Neural cell (in vitro differentiated cells): ENCODE results near the gene AGXT2. TPM values are rescaled to one million over a fixed set of nuclear protein-coding genes. Genes with fewer than 3 reads are reported as not detected.

Experiments
- H2AFZ ChIP-seq: fragments of 200-600, 300-800 bp; sonication (generic), shearing (Covaris generic); 2 replicates; pipeline ENCODE4 v1.6.0; 2014; ENCODE audit warnings: low read depth, mild to moderate bottlenecking, antibody characterized with exemption, low read length, moderate library complexity
- H3F3A ChIP-seq: fragments of 200-600 bp; shearing (Covaris generic); 2 replicates; pipeline ENCODE4 v1.6.1; 2016; ENCODE audit warnings: mild to moderate bottlenecking, moderate library complexity, mixed read lengths, antibody characterized with exemption, low read length; ENCODE audit not compliant: insufficient read depth, poor library complexity, severe bottlenecking
- H3K27ac ChIP-seq: fragments of 200-600, 300-800 bp; sonication (generic), shearing (Covaris generic); 2 replicates; pipeline ENCODE4 v1.5.1; 2014; ENCODE audit warnings: mild to moderate bottlenecking, low read length, moderate library complexity
- H3K27me3 ChIP-seq: fragments of 300-800, 200-600 bp; sonication (generic), shearing (Covaris generic); 2 replicates; pipeline ENCODE4 v1.6.0; 2014; ENCODE audit warnings: mild to moderate bottlenecking, low read depth, low read length, moderate library complexity; ENCODE audit not compliant: insufficient read depth
- H3K36me3 ChIP-seq: fragments of 300-800, 200-600 bp; sonication (generic), shearing (Covaris generic); 2 replicates; pipeline ENCODE4 v1.5.1; 2014; ENCODE audit warnings: mild to moderate bottlenecking, antibody characterized with exemption, low read length, moderate library complexity; ENCODE audit not compliant: insufficient read depth
- H3K4me2 ChIP-seq: fragments of 300-800, 200-600 bp; sonication (generic), shearing (Covaris generic); 2 replicates; pipeline ENCODE4 v1.6.0; 2014; ENCODE audit warnings: mild to moderate bottlenecking, low read length
- H3K4me3 ChIP-seq: fragments of 300-800, 200-600 bp; sonication (generic), shearing (Covaris generic); 2 replicates; pipeline ENCODE4 v1.5.1; 2014; ENCODE audit warnings: mild to moderate bottlenecking, low read length, moderate library complexity
- H3K79me2 ChIP-seq: fragments of 200-600 bp; shearing (Covaris generic); replicated peaks from 2 replicates; pipeline ENCODE4 v1.6.0; 2014; ENCODE audit warnings: mild to moderate bottlenecking, low read length, moderate library complexity; ENCODE audit not compliant: insufficient read depth
- H3K9ac ChIP-seq: fragments of 300-800, 200-600 bp; sonication (generic), shearing (Covaris generic); 2 replicates; pipeline ENCODE4 v1.6.1; 2016; ENCODE audit warnings: mild to moderate bottlenecking, low read length, mixed read lengths
- H3K9me2 ChIP-seq: fragments of 200-600 bp; shearing (Covaris generic); 2 replicates; pipeline ENCODE4 v1.6.1; 2016; ENCODE audit warnings: mild to moderate bottlenecking, low read length, mixed read lengths; ENCODE audit not compliant: insufficient read depth
- H3K9me3 ChIP-seq: fragments of 200-600, 300-800 bp; sonication (generic), shearing (Covaris generic); 2 replicates; pipeline ENCODE4 v1.6.1; 2016; ENCODE audit warnings: mild to moderate bottlenecking, mixed run types, low read length, moderate library complexity, mixed read lengths
- H4K20me1 ChIP-seq: fragments of 200-600 bp; shearing (Covaris generic); 2 replicates; pipeline ENCODE4 v1.6.1; 2016; ENCODE audit warnings: mild to moderate bottlenecking, mixed run types; ENCODE audit not compliant: insufficient read depth
- CTCF ChIP-seq: fragments of 450-650 bp; IDR thresholded peaks from 2 replicates; pipeline ENCODE4 v1.5.1; 2014; ENCODE audit warnings: antibody characterized with exemption, mild to moderate bottlenecking, moderate library complexity; ENCODE audit not compliant: poor library complexity, severe bottlenecking
- EP300 ChIP-seq: fragments of 450-650 bp; conservative IDR thresholded peaks from 2 replicates; pipeline ENCODE4 v1.6.1; 2014; ENCODE audit warnings: antibody characterized with exemption, mild to moderate bottlenecking, moderate library complexity; ENCODE audit not compliant: poor library complexity, severe bottlenecking
- EZH2 ChIP-seq: fragments of 200-600, 300-800 bp; shearing (Covaris generic), sonication (generic); IDR thresholded peaks from 2 replicates; pipeline ENCODE4 v1.6.1; 2014; ENCODE audit warnings: antibody characterized with exemption, low read length, borderline replicate concordance, mild to moderate bottlenecking; ENCODE audit not compliant: insufficient read depth, poor library complexity, severe bottlenecking
- MXI1 ChIP-seq: fragments of 450-650 bp; conservative IDR thresholded peaks from 2 replicates; pipeline ENCODE4 v1.6.1; 2014; ENCODE audit warnings: antibody characterized with exemption, mild to moderate bottlenecking; ENCODE audit not compliant: poor library complexity, severe bottlenecking
- POLR2AphosphoS5 ChIP-seq: IDR thresholded peaks from 2 replicates; pipeline ENCODE4 v1.6.1; 2012
- RAD21 ChIP-seq: fragments of 450-650 bp; conservative IDR thresholded peaks from 2 replicates; pipeline ENCODE4 v1.6.1; 2014; ENCODE audit warnings: antibody characterized with exemption, mild to moderate bottlenecking, moderate library complexity
- REST ChIP-seq: IDR thresholded peaks from 2 replicates; pipeline ENCODE4 v1.6.1; 2012; ENCODE audit warnings: borderline replicate concordance
- SMC3 ChIP-seq: fragments of 450-650 bp; conservative IDR thresholded peaks from 2 replicates; pipeline ENCODE4 v1.6.1; 2014; ENCODE audit warnings: antibody characterized with exemption, mild to moderate bottlenecking, moderate library complexity; ENCODE audit not compliant: poor library complexity
- TAF1 ChIP-seq: IDR thresholded peaks from 2 replicates; pipeline ENCODE4 v1.6.1; 2012; ENCODE audit warnings: low read depth
- polyA plus RNA-seq: library from polyadenylated mRNA; depleted of rRNA; stranded (reverse); fragments of >200 nt; gene quantifications from 2 replicates; pipeline ENCODE4 v1.2.3, GENCODE V29; 2014

Gene AGXT2
- polyA plus RNA-seq, 1 donor from 2014 or later = not detected

- Histone ChIP-seq H3K27ac (no peak overlapping the region), H2AFZ (no peak overlapping the region), H3K9me2 (no peaks in the 10 kb centered on the region), H3K9me3 (no peaks in the 10 kb centered on the region), H3K4me3 (no peak overlapping the region), H4K20me1 (no peaks in the 10 kb centered on the region), H3K9ac (no peak overlapping the region), H3K36me3 (no peaks in the 10 kb centered on the region), H3F3A (no peaks in the 10 kb centered on the region), H3K79me2 (no peaks in the 10 kb centered on the region), H3K27me3 (no peaks in the 10 kb centered on the region), H3K4me2 (no peak overlapping the region)
- TF ChIP-seq TAF1 (no peak), POLR2AphosphoS5 (no peak), EP300 (no peak), SMC3 (no peak), RAD21 (no peak), MXI1 (no peak), CTCF (no peak), EZH2 (no peak), REST (no peak)
Observed at GRCh38 chr5:35069188-35069587, 21.4 kb upstream of the AGXT2 start.

GRCh38 chr5:35067985-35068384 is 20.2 kb upstream of the AGXT2 start:
- Histone ChIP-seq H3K9me3 (no peaks in the 10 kb centered on the region), H3K27ac (no peak overlapping the region), H3K9me2 (no peaks in the 10 kb centered on the region)

More at GRCh38 chr5:35067985-35068384, 20.2 kb upstream of the AGXT2 start:
- Histone ChIP-seq H2AFZ (no peak overlapping the region), H3K27me3 (no peaks in the 10 kb centered on the region), H3K4me3 (no peak overlapping the region), H3K36me3 (no peaks in the 10 kb centered on the region), H3K4me2 (no peak overlapping the region), H3F3A (no peaks in the 10 kb centered on the region), H3K9ac (no peak overlapping the region), H4K20me1 (no peaks in the 10 kb centered on the region), H3K79me2 (no peaks in the 10 kb centered on the region)
- TF ChIP-seq EZH2 (no peak), CTCF (no peak), SMC3 (no peak), EP300 (no peak), POLR2AphosphoS5 (no peak), REST (no peak), MXI1 (no peak), RAD21 (no peak), TAF1 (no peak)
